Measurements from ENCODE around the gene ZNF638. TPM values are rescaled to one million over a fixed set of nuclear protein-coding genes. Genes with fewer than 3 reads are reported as not detected.

The ZNF638 gene
- total RNA-seq, 1 experiment from 2014 or later: 108 TPM

- Histone ChIP-seq H3K4me3 (replicated peaks in 1 of 2; ENCODE audit: low read depth in 1 of 2, low read length in 2 of 2) (no peak overlapping the region), H3K27ac (ENCODE audit: low read depth, low read length) (no peak overlapping the region), H3K4me2 (ENCODE audit: low read length) (no peak overlapping the region), H3K27me3 (ENCODE audit: insufficient read depth, low read length) (no peaks in the 10 kb centered on the region), H3K36me3 (ENCODE audit: control insufficient read depth in 1 of 2, insufficient read depth in 2 of 2, low read length in 2 of 2) (no peaks in the 10 kb centered on the region), H3K9me3 (ENCODE audit: control insufficient read depth in 1 of 2, insufficient read depth in 1 of 2, low read depth in 1 of 2, low read length in 2 of 2) (no peaks in the 10 kb centered on the region), H4K20me1 (ENCODE audit: insufficient read depth) (peaks cover 31% of the 10 kb centered on the region; the same call in 1 of the 2 replicates), H2AFZ (ENCODE audit: low read depth, low read length, poor library complexity, severe bottlenecking) (no peak overlapping the region), H3K9me2 (ENCODE audit: insufficient read depth) (no peaks in the 10 kb centered on the region), H3K79me2 (ENCODE audit: insufficient read depth, low read length) (peaks cover 100% of the 10 kb centered on the region), H3K4me1 (ENCODE audit: control insufficient read depth in 1 of 2, insufficient read depth in 2 of 2, low read length in 2 of 2) (peaks cover 0 to 8% of the 10 kb centered on the region in 2 experiments; a peak in 2 of 4 replicates), H3K9ac (ENCODE audit: low read length) (no peak overlapping the region)
- ChIA-PET RAD21 (ENCODE audit: low non-redundant PET in 1 of 2, low total read pairs in 2 of 2, uncharacterized antibody in 2 of 2, unreplicated experiment in 2 of 2) (no interaction called here), CTCF (no interaction called here), POLR2A (no interaction called here)
- no peak for DNase-seq (ENCODE audit: low read depth, low spot score)
- no TSS peak for BruUV-seq (replicated peaks)
- intact Hi-C loops (cut with micrococcal nuclease): loop anchor here (10.0 kb wide), 1 partner anchor 113 kb away; the partner anchor contains the start of gene PAIP2B
- TF ChIP-seq CEBPB (IDR thresholded peaks at IDR 0.05; ENCODE audit: low read depth) (no peak), EGR1 (IDR thresholded peaks at IDR 0.05; ENCODE audit: low read depth) (no peak), EZH2 (IDR thresholded peaks at IDR 0.05) (no peak), SIN3A (IDR thresholded peaks at IDR 0.05; ENCODE audit: low read depth) (no peak), JUND (IDR thresholded peaks at IDR 0.05) (no peak)
- TF ChIP-seq, protein P1, sequence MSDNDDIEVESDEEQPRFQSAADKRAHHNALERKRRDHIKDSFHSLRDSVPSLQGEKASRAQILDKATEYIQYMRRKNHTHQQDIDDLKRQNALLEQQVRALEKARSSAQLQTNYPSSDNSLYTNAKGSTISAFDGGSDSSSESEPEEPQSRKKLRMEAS (IDR thresholded peaks at IDR 0.05): no peak
- ATAC-seq: no peak
Observed at GRCh38 chr2:71337776-71338175, 6.2 kb downstream of the ZNF638 start.

GRCh38 chr2:71339685-71340084 lies 8.1 kb downstream of the ZNF638 start:
- Histone ChIP-seq H3K9me3 (ENCODE audit: control insufficient read depth in 1 of 2, insufficient read depth in 1 of 2, low read depth in 1 of 2, low read length in 2 of 2) (no peaks in the 10 kb centered on the region), H3K4me1 (ENCODE audit: control insufficient read depth in 1 of 2, insufficient read depth in 2 of 2, low read length in 2 of 2) (no peaks in the 10 kb centered on the region), H3K79me2 (ENCODE audit: insufficient read depth, low read length) (peaks cover 100% of the 10 kb centered on the region), H3K27me3 (ENCODE audit: insufficient read depth, low read length) (no peaks in the 10 kb centered on the region), H3K4me3 (replicated peaks in 1 of 2; ENCODE audit: low read depth in 1 of 2, low read length in 2 of 2) (no peak overlapping the region), H3K36me3 (ENCODE audit: control insufficient read depth in 1 of 2, insufficient read depth in 2 of 2, low read length in 2 of 2) (no peaks in the 10 kb centered on the region), H3K9me2 (ENCODE audit: insufficient read depth) (no peaks in the 10 kb centered on the region), H2AFZ (ENCODE audit: low read depth, low read length, poor library complexity, severe bottlenecking) (no peak overlapping the region), H4K20me1 (ENCODE audit: insufficient read depth) (peaks cover 31% of the 10 kb centered on the region; the same call in 1 of the 2 replicates), H3K27ac (ENCODE audit: low read depth, low read length) (no peak overlapping the region), H3K9ac (ENCODE audit: low read length) (no peak overlapping the region), H3K4me2 (ENCODE audit: low read length) (no peak overlapping the region)
- RAD21 ChIA-PET (ENCODE audit: low non-redundant PET in 1 of 2, low total read pairs in 2 of 2, uncharacterized antibody in 2 of 2, unreplicated experiment in 2 of 2): no interaction called here
- BruUV-seq (replicated peaks): no TSS peak
- no peak for ATAC-seq
- no peak for TF ChIP-seq YY1 (IDR thresholded peaks at IDR 0.05; ENCODE audit: extremely low read depth, insufficient replicate concordance, low read depth, low read length)
- no peak for TF ChIP-seq POLR2AphosphoS5 (IDR thresholded peaks at IDR 0.05; ENCODE audit: low read depth, low read length)
- TF ChIP-seq EZH2phosphoT487 (IDR thresholded peaks at IDR 0.05; ENCODE audit: borderline replicate concordance): no peak
- TF ChIP-seq ATF3 (IDR thresholded peaks at IDR 0.05): no peak
- no peak for TF ChIP-seq JUND (IDR thresholded peaks at IDR 0.05)
- no peak for TF ChIP-seq TCF7L2 (IDR thresholded peaks at IDR 0.05; ENCODE audit: borderline replicate concordance, extremely low read depth, insufficient read depth, insufficient read length)
- TF ChIP-seq FOSL1 (IDR thresholded peaks at IDR 0.05; ENCODE audit: low read depth): no peak
- no peak for TF ChIP-seq ELF1 (IDR thresholded peaks at IDR 0.05; ENCODE audit: borderline replicate concordance, low read depth)
- no peak for TF ChIP-seq POLR2A (IDR thresholded peaks at IDR 0.05; ENCODE audit: borderline replicate concordance, extremely low read depth, insufficient read depth, insufficient read length)
- TF ChIP-seq ZNF274 (IDR thresholded peaks at IDR 0.05; ENCODE audit: low read depth, low read length): no peak
- TF ChIP-seq, protein P2, sequence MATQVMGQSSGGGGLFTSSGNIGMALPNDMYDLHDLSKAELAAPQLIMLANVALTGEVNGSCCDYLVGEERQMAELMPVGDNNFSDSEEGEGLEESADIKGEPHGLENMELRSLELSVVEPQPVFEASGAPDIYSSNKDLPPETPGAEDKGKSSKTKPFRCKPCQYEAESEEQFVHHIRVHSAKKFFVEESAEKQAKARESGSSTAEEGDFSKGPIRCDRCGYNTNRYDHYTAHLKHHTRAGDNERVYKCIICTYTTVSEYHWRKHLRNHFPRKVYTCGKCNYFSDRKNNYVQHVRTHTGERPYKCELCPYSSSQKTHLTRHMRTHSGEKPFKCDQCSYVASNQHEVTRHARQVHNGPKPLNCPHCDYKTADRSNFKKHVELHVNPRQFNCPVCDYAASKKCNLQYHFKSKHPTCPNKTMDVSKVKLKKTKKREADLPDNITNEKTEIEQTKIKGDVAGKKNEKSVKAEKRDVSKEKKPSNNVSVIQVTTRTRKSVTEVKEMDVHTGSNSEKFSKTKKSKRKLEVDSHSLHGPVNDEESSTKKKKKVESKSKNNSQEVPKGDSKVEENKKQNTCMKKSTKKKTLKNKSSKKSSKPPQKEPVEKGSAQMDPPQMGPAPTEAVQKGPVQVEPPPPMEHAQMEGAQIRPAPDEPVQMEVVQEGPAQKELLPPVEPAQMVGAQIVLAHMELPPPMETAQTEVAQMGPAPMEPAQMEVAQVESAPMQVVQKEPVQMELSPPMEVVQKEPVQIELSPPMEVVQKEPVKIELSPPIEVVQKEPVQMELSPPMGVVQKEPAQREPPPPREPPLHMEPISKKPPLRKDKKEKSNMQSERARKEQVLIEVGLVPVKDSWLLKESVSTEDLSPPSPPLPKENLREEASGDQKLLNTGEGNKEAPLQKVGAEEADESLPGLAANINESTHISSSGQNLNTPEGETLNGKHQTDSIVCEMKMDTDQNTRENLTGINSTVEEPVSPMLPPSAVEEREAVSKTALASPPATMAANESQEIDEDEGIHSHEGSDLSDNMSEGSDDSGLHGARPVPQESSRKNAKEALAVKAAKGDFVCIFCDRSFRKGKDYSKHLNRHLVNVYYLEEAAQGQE (IDR thresholded peaks at IDR 0.05; ENCODE audit: low read depth): no peak
- no peak for TF ChIP-seq ZFX (IDR thresholded peaks at IDR 0.05)
- no peak for TF ChIP-seq CEBPB (IDR thresholded peaks at IDR 0.05; ENCODE audit: low read depth)
- CTCF ChIA-PET: no interaction called here
- POLR2A ChIA-PET: no interaction called here
- intact Hi-C loops (cut with micrococcal nuclease): loop anchor here (10.0 kb wide), 1 partner anchor 115 kb away; the partner anchor contains the start of gene PAIP2B
- DNase-seq (ENCODE audit: low read depth, low spot score): no peak
